8988T (cell line): ENCODE measurements around the gene POPDC2.
"Not testable (repeated sequence)": the region's sequence is repeated elsewhere in the genome, so short reads cannot be mapped to it uniquely, and the experiment has no call there.

Experiments
- DNase-seq: peaks from one replicate; pipeline ENCODE4 v3.0.0; 2011

The POPDC2 gene

GRCh38 chr3:119611664-119612063 is 48.7 kb downstream of the POPDC2 start:
- no peak for DNase-seq

- no peak for DNase-seq
These were observed 51.1 kb downstream of the POPDC2 start for GRCh38 chr3:119609301-119609700.

GRCh38 chr3:119608405-119609000 is 51.9 kb downstream of the POPDC2 start:
- DNase-seq, result no peak

GRCh38 chr3:119604878-119605277 is 55.5 kb downstream of the POPDC2 start:
- no peak for DNase-seq

- no peak for DNase-seq
These were observed 57.7 kb downstream of the POPDC2 start for GRCh38 chr3:119602676-119603075.

GRCh38 chr3:119601154-119601553 is 59.2 kb downstream of the POPDC2 start:
- no peak for DNase-seq

- no peak for DNase-seq
These were observed 59.7 kb downstream of the POPDC2 start for GRCh38 chr3:119600732-119601131.

GRCh38 chr3:119599558-119600174 is 60.7 kb downstream of the POPDC2 start:
- no peak for DNase-seq

GRCh38 chr3:119598410-119599098 is 61.8 kb downstream of the POPDC2 start:
- DNase-seq, result no peak

GRCh38 chr3:119597548-119598288 is 62.7 kb downstream of the POPDC2 start, which contains the start of gene PLA1A:
Gene PLA1A (plus strand): TSS chr3:119597885. CDS start chr3:119597914, 29 bp downstream.
- DNase-seq, result no peak

- no peak for DNase-seq
These were observed 64.0 kb downstream of the POPDC2 start for GRCh38 chr3:119596398-119596797.

- DNase-seq, result no peak
These were observed 64.6 kb downstream of the POPDC2 start for GRCh38 chr3:119595639-119596334.

GRCh38 chr3:119594929-119595328 is 65.5 kb downstream of the POPDC2 start:
- not testable (repeated sequence) for DNase-seq

- DNase-seq, result no peak
These were observed 66.3 kb downstream of the POPDC2 start for GRCh38 chr3:119594066-119594465.

GRCh38 chr3:119592861-119593260 is 67.5 kb downstream of the POPDC2 start:
- DNase-seq, result no peak
